ENCODE data around the gene SAP30L.

The SAP30L gene

DNA sequence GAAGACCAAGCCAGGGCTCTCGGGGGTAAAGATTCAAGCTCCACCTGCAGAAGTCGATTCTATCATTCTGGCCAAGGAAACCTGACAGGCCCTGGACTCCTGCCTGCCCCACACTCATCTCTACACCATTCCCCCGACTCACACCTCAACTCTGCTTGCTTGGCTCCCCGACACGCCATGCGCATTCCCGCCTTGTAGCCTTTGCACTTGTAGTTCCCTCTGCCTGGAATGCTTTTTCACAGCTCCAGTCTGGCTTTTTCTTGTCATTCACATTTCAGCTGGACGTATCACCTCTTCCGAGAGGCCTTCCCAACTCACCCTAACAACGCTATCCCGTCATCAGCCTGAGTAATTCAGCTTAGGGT is 60.9 kb downstream of the SAP30L start:
- no peak for DNase-seq (ENCODE audit: low read depth in 2 of 2)

DNA sequence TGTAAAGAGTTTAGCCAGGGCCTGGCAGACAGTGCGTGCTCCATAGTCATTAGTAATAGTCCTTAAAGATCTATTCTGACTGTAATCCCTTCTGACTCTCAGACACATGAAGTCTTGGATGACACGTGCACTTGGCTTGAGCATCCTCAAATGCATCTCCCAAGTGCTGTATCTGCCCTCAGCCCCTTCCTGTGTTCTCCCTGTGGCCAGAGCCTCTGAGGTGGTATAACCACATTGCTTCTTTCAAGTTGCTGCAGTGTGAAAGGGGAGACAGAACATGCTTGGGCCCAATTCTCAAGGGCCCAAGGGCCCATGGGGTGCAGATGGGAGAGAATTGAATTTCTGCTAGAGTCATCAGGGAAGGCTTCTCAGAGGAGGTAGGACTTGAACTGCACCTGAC is 62.3 kb downstream of the SAP30L start:
- DNase-seq (ENCODE audit: low read depth in 2 of 2), result no peak

DNA sequence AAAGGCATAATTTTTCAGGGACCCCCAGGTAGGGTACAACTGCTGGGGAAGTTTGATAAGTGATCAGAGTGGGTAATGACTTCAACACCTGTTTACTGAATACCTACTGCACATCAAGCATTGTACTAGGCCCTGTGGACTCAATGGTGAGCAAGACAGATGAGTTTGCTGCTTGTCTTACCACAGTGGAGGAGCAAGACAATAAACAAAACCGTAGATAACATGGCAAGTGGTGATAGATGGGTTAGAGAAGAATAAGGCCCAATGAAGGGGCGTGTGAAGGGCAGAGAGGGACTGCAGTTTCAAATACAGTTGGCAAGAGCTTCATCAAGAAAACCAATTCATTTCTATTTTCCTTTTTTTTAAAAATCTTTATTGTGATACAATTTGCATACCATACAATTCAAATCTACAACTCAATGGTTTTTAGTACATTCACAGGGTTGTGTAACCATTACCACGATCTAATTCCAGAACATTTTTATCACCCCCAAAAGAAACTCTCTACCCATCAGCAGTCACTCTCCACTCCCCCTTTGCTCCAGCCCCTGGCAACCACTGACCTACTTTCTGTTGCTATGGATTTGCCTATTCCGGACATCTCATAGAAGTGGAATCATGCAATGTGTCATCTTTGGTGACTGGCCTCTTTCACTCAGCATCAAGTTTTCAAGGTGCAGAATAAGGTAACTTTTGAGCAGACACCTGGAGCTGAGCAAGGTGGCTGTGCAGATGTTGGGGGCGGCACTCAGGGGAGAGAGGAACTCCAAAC is 64.2 kb downstream of the SAP30L start:
- DNase-seq (ENCODE audit: low read depth in 2 of 2), result no peak

Data from stimulated activated CD8-positive, alpha-beta memory T cell treated with anti-CD3 and anti-CD28 coated beads, Interleukin-2, amount 100 ng/mL, for 48 hours (primary cell).